Measurements from ENCODE around the gene WDR5.

DNA sequence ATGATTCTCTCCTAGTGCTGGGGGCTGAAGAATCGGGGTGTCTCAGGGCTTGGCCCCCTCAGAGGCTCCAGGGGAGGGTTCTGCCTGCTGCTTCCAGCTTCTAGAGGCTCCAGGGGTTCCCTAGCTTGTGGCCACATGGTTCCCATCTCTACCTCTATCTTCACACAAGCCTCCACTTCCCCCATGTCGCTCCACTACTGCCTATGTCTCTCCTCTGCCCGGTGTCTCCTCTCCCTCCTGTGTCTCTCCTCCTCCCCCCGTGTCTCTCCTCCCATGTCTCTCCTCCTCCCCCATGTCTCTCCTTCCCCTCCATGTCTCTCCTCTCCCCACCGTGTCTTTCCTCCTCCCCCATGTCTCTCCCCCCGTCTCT, 40.7 kb downstream of the WDR5 start:
- TF ChIP-seq, protein P1, sequence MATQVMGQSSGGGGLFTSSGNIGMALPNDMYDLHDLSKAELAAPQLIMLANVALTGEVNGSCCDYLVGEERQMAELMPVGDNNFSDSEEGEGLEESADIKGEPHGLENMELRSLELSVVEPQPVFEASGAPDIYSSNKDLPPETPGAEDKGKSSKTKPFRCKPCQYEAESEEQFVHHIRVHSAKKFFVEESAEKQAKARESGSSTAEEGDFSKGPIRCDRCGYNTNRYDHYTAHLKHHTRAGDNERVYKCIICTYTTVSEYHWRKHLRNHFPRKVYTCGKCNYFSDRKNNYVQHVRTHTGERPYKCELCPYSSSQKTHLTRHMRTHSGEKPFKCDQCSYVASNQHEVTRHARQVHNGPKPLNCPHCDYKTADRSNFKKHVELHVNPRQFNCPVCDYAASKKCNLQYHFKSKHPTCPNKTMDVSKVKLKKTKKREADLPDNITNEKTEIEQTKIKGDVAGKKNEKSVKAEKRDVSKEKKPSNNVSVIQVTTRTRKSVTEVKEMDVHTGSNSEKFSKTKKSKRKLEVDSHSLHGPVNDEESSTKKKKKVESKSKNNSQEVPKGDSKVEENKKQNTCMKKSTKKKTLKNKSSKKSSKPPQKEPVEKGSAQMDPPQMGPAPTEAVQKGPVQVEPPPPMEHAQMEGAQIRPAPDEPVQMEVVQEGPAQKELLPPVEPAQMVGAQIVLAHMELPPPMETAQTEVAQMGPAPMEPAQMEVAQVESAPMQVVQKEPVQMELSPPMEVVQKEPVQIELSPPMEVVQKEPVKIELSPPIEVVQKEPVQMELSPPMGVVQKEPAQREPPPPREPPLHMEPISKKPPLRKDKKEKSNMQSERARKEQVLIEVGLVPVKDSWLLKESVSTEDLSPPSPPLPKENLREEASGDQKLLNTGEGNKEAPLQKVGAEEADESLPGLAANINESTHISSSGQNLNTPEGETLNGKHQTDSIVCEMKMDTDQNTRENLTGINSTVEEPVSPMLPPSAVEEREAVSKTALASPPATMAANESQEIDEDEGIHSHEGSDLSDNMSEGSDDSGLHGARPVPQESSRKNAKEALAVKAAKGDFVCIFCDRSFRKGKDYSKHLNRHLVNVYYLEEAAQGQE (IDR thresholded peaks at IDR 0.05; ENCODE audit: low read depth, low read length), result no peak
- TF ChIP-seq, protein P2, sequence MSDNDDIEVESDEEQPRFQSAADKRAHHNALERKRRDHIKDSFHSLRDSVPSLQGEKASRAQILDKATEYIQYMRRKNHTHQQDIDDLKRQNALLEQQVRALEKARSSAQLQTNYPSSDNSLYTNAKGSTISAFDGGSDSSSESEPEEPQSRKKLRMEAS (IDR thresholded peaks at IDR 0.05; ENCODE audit: low read depth, low read length), result no peak
- TF ChIP-seq CEBPB (IDR thresholded peaks at IDR 0.05; ENCODE audit: borderline replicate concordance in 1 of 2, low read depth in 2 of 2, low read length in 2 of 2) (no peak), TBL1XR1 (IDR thresholded peaks at IDR 0.05; ENCODE audit: low read depth, low read length) (no peak), RAD21 (IDR thresholded peaks at IDR 0.05; ENCODE audit: insufficient read depth, low read depth, low read length) (no peak), SP1 (IDR thresholded peaks at IDR 0.05; ENCODE audit: low read depth, low read length) (no peak), KDM1A (IDR thresholded peaks at IDR 0.05; ENCODE audit: borderline replicate concordance) (no peak)
- TF ChIP-seq, protein P3, sequence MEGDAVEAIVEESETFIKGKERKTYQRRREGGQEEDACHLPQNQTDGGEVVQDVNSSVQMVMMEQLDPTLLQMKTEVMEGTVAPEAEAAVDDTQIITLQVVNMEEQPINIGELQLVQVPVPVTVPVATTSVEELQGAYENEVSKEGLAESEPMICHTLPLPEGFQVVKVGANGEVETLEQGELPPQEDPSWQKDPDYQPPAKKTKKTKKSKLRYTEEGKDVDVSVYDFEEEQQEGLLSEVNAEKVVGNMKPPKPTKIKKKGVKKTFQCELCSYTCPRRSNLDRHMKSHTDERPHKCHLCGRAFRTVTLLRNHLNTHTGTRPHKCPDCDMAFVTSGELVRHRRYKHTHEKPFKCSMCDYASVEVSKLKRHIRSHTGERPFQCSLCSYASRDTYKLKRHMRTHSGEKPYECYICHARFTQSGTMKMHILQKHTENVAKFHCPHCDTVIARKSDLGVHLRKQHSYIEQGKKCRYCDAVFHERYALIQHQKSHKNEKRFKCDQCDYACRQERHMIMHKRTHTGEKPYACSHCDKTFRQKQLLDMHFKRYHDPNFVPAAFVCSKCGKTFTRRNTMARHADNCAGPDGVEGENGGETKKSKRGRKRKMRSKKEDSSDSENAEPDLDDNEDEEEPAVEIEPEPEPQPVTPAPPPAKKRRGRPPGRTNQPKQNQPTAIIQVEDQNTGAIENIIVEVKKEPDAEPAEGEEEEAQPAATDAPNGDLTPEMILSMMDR (IDR thresholded peaks at IDR 0.05 in 2 of 3, conservative IDR thresholded peaks at IDR 0.05 in 1 of 3; ENCODE audit: control insufficient read depth in 2 of 3, extremely low read depth in 1 of 3, insufficient read depth in 1 of 3, low read depth in 3 of 3, low read length in 3 of 3), result no peak

All from GM12878 (cell line).